ENCODE measurements around the gene UCN2.

Gene UCN2

GRCh38 chr3:48560648-48561018, 2.9 kb downstream of the UCN2 start:
- H3K27ac ChIP-seq, result no peak overlapping the region

DNA sequence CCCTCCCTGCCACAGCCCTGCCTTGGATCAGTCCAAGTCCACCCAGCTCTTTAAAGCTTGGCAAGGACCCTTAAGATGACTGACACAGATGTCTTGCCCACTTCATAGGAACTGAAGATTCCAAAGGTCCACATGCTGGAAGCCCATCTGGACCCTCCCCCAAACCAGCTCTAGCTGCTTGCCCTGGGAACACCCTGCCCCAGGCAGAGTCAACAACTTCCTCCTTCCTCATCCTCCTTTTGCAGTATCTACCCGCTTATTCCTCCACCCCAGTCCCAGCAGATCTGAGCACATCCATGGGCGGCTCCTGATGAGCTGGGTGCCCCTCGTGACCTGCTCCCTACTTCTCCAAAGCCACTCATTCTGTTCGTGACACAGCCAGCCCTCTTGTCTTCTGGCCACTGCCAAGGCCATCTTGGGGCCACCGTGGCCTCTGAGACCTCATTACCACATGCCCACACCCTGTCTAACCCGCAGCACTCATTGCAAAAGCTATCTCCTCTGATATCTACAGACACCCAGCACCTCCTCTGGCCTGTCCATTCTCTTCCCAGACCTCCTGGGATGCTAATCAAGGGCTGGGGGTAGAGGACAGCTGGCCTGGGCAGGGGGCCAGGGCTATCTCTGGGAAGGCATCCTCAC, 5.0 kb downstream of the UCN2 start:
- peak; percentile 68; the same call in 1 of the 2 replicates for TF ChIP-seq CTCF (conservative IDR thresholded peaks at IDR 0.05)
- TF ChIP-seq ZFX (IDR thresholded peaks at IDR 0.05), result no peak
- peak overlapping the region; percentile 63 for H3K27ac ChIP-seq

More at GRCh38 chr3:48560648-48561018, 2.9 kb downstream of the UCN2 start:
- no peak for TF ChIP-seq CTCF (conservative IDR thresholded peaks at IDR 0.05)
- TF ChIP-seq ZFX (IDR thresholded peaks at IDR 0.05), result no peak

- H3K27ac ChIP-seq, result peak within 1 kb of the TSS; percentile 71
- TF ChIP-seq CTCF (conservative IDR thresholded peaks at IDR 0.05), result no peak
- no peak for TF ChIP-seq ZFX (IDR thresholded peaks at IDR 0.05)
Observed at GRCh38 chr3:48556796-48557626, 6.6 kb downstream of the UCN2 start, which contains the start of gene PFKFB4. PFKFB4 (minus strand) TSS chr3:48556803; CDS start chr3:48556777, 26 bp downstream.

DNA sequence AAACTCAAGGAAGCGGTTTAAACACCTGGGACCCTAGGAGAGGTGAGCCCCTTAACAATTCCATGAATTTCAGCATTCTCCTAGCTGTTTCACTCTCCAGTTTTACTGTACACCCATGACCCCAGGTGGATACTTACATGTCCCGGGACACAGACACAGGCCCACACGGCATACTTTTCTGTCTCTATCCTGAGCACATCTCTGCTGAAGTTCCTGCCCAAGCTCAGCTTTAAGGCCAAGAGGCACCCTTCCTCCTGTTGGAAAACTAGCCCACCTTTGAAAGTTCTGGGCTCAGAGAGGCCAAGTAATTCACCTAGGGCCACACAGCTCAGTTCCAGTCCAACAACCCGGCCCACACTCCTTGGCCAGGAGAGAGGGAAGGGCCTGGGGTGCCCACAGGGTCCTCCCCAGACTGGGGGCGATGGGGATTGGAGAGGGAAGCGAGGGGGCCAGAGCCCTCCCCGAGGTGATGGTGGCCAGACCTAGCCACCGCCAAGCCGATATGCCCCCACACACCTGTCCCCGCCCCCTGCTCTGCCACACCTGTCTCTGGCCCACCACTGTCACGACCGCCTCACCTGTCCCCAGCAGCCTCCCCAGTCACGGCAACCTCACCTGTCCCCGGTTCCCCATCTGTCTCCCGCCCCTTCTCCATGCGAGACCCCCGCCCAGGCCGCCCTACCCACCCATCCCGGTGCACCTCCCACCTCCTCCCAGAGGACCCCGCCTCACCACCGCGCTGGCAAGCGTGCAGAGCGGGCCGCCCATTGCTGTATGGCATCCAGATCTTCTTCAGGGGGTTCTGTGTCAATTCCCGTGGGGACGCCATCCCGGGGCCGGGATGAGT, 7.4 kb downstream of the UCN2 start:
- peak overlapping the region; percentile 71 for H3K27ac ChIP-seq
- TF ChIP-seq CTCF (conservative IDR thresholded peaks at IDR 0.05), result no peak
- TF ChIP-seq ZFX (IDR thresholded peaks at IDR 0.05), result no peak

- TF ChIP-seq ZFX (IDR thresholded peaks at IDR 0.05) (no peak), CTCF (conservative IDR thresholded peaks at IDR 0.05) (no peak)
- peak overlapping the region; percentile 71; the same call in 1 of the 2 replicates for H3K27ac ChIP-seq
Observed at GRCh38 chr3:48555231-48555948, 8.2 kb downstream of the UCN2 start.

DNA sequence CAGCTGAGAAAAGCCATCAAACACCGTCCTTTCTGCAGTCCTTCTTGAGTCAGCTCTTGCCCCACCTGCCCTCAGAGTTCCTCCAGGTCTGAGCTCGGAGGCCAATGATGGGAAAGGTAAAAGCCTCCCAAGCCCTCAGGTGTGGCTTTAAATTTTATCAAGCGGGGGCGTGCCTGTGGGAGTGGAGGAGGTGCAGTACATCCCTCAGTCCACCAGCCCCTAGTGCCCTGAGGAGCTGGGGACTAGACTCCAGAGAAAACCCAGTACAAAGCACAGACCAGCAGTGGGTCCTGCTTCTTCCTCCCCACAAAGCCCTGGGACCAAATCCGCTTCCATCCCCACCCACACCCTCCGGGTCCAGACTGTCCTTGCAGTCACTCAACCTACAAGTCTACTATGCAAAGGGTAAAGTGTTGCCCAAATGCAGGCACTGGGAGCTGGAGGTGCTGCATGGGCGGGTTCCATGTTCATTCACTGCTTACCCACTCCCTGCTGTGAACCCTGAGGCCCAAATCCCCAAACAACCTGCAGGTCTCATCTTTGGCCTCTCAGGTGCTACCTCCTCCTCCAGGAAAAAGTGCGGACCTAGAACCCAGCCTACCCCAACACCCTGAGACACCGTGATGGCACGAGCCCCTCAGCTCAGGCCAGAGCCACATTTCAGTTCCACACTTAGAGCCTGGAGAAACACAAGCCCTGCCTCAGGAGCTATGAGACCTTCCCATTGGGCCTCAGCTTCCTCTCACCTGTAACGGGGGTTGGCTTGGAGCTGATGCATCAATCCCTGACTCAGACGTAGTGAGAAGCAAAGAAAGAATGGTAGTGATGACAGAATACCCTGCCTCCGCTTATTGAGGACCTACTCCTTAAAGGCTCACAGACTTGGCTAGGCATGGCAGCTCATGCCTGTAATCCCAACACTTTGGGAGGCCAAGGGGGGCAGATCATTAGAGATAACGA, 9.4 kb downstream of the UCN2 start:
- no peak overlapping the region for H3K27ac ChIP-seq
- no peak for TF ChIP-seq ZFX (IDR thresholded peaks at IDR 0.05)
- no peak for TF ChIP-seq CTCF (conservative IDR thresholded peaks at IDR 0.05)
